ENCODE measurements around the gene ACTA2.

DNA sequence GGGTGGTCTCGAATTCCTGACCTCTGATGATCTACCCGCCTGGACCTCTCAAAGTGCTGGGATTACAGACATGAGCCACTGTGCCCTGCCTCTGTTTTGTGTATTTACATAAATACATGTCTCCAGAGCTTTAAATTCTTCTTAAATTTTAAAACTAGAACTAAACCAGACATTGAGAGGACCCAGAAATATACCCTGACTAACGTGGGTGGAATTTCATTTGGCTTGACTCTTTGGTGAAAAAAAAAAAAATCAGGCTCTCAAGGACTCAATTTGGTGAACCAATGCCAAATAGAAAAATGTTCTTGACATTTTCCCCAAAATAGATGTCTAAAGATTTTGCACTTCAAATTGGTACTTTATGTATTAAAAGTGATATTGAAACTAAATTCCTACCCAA is 21.4 kb upstream of the ACTA2 start:
- TF ChIP-seq CTBP1 (IDR thresholded peaks at IDR 0.05; ENCODE audit: borderline replicate concordance), result no peak
- TF ChIP-seq ZNF384 (IDR thresholded peaks at IDR 0.05), result no peak
- TF ChIP-seq HDGF (IDR thresholded peaks at IDR 0.05; ENCODE audit: borderline replicate concordance), result no peak
- no peak for TF ChIP-seq SUZ12 (IDR thresholded peaks at IDR 0.05)
- no peak for TF ChIP-seq SP1 (IDR thresholded peaks at IDR 0.05)

All from HEK293T (cell line).